Activated CD4-positive, alpha-beta T cell treated with anti-CD3 and anti-CD28 coated beads for 36 hours (primary cell): ENCODE measurements around the gene PANX2. TPM values are rescaled to one million over a fixed set of nuclear protein-coding genes. Genes with fewer than 3 reads are reported as not detected.
"Not testable (repeated sequence)": the region's sequence is repeated elsewhere in the genome, so short reads cannot be mapped to it uniquely, and the experiment has no call there.

Source experiments
- ATAC-seq: fragments of 200-7000 bp; cut with Tn5 transposase; one replicate; pipeline ENCODE4 v1.10.0; 2021; ENCODE audit warnings: mild to moderate bottlenecking, moderate library complexity
- CTCF ChIA-PET: fragments of 350-600 bp; sonication (Branson Sonifier 250); formaldehyde crosslinking; loops from one replicate; lab custom pipeline; 2021; ENCODE audit warnings: antibody characterized with exemption; lab: Charles Lee
- POLR2A ChIA-PET: fragments of 350-600 bp; sonication (Branson Sonifier 250); formaldehyde crosslinking; loops from one replicate; lab custom pipeline; 2021; ENCODE audit warnings: antibody characterized with exemption, inconsistent platforms; lab: Charles Lee
- DNase-seq: peaks from one replicate; pipeline ENCODE4 v3.0.0-alpha.2; 2020
- H3K27ac Mint-ChIP-seq: one replicate; pipeline ENCODE4 v1.8.0; 2021; ENCODE audit warnings: mixed read lengths
- H3K27me3 Mint-ChIP-seq: one replicate; pipeline ENCODE4 v1.8.0; 2021; ENCODE audit warnings: mixed read lengths
- H3K36me3 Mint-ChIP-seq: one replicate; pipeline ENCODE4 v1.8.0; 2021; ENCODE audit warnings: low read depth, mixed read lengths
- H3K4me1 Mint-ChIP-seq: one replicate; pipeline ENCODE4 v1.8.0; 2021; ENCODE audit warnings: mixed read lengths
- H3K4me3 Mint-ChIP-seq: one replicate; pipeline ENCODE4 v1.8.0; 2021; ENCODE audit warnings: mild to moderate bottlenecking, moderate library complexity, mixed read lengths
- H3K9me3 Mint-ChIP-seq: one replicate; pipeline ENCODE4 v1.8.0; 2021; ENCODE audit warnings: low read depth, mixed read lengths
- intact Hi-C, 2 experiments: fragments of 100-400 bp; cut with DNase I in 1 of 2; cut with micrococcal nuclease in 1 of 2; formaldehyde crosslinking; loops; one replicate each; pipeline versions ENCODE4 v1.14.2 to v1.15.1; 2022 to 2024; cut with DNase I, micrococcal nuclease
- total RNA-seq, 2 experiments: library from RNA; stranded (reverse); gene quantifications; one replicate each; pipeline ENCODE4 v1.2.3, GENCODE V29; 2021

PANX2 gene
- total RNA-seq, 2 experiments from 2014 or later = 2.2 to 2.7 TPM

DNA sequence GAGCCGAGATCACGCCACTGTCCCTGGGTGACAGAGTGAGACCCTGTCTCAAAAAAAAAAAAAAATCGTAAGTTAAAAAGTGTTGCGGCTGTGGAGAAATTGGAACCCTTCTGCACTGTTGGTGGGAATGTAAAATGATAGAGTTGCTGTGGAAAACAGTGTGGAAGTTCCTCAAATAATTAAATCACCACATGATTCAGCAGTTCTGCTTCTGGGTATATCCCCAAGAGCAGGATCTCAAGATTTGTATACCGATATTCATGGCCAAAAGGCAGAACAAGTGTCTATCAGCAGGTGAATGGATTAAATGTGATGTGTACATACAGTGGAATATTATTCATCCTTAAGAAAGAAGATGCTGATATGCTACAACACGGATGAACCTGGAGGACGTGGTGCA lies 34.0 kb downstream of the PANX2 start:
- no peaks in the 10 kb centered on the region for H3K9me3 Mint-ChIP-seq
- peaks cover 21% of the 10 kb centered on the region for H3K4me1 Mint-ChIP-seq
- ATAC-seq = no peak

DNA sequence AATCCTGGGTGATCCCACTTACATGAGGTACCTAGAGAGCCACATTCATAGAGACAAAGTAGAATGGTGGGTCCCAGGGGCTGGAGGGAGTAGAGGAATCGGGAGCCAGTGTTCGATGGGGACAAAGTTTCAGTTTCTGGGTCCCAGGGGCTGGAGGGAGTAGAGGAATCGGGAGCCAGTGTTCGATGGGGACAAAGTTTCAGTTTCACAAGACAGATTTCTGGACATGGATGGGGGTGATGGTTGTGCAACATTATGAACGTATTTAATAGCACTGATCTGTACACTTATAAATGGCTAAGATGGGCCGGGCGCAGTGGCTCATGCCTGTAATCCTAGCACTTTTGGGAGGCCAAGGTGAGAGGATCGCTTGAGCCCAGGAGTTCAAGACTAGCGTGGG lies 34.5 kb downstream of the PANX2 start:
- POLR2A ChIA-PET, DNase-seq, H3K27ac Mint-ChIP-seq, CTCF ChIA-PET, H3K27me3 Mint-ChIP-seq, ATAC-seq, intact Hi-C loops, H3K9me3 Mint-ChIP-seq, H3K4me3 Mint-ChIP-seq: not testable (repeated sequence)
- Mint-ChIP-seq H3K4me1 (peaks cover 21% of the 10 kb centered on the region), H3K36me3 (peaks cover 14% of the 10 kb centered on the region)

More for the DNA sequence above, 34.0 kb downstream of the PANX2 start:
- no peaks in the 10 kb centered on the region for H3K27me3 Mint-ChIP-seq
- intact Hi-C loops = no loop called here
- no peak overlapping the region for H3K4me3 Mint-ChIP-seq
- DNase-seq = no peak
- CTCF ChIA-PET = no interaction called here
- no peak overlapping the region for H3K27ac Mint-ChIP-seq
- H3K36me3 Mint-ChIP-seq = peaks cover 12% of the 10 kb centered on the region
- POLR2A ChIA-PET = interaction anchor here (0.6 kb wide), 1 partner anchor 258 kb away, joined by 3 read pairs; no protein-coding TSS in a partner anchor

DNA sequence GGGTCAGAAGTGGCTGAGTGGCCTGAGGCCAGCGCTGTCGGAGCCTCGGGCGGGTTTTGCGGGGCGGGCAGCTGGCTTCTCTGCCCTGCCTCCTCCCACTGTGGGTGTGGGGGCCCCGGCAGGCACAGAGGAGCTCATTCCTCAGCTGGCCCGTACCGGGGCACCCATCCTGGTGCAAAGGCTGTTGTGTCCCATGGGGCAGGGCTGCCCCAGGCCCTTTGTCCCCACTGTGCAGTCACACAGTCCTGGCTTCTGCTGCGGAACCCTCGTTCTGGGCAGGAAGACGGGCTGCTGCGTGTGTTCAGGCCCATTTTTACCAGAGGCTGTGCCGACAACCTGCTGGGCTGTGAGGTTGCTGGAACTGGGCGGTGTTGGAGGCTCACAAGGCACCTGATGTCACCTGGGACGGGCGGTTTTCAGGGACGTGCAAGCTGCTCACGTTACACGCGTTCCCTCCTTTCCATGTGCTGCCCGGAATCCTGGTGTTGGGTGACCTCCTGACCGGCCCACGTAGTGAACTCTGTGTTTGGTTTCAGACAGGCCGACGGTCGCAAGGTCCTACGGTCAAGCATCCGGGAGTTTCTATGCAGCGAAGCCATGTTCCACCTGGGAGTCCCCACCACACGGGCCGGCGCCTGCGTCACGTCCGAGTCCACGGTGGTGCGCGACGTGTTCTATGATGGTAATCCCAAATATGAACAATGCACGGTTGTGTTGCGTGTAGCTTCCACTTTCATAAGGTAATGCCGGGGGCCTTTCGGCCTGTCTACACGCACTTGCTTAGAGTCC lies 35.4 kb downstream of the PANX2 start:
- intact Hi-C loops = no loop called here
- ChIA-PET CTCF (no interaction called here), POLR2A (no interaction called here)
- no peak for ATAC-seq
- peaks cover 21% of the 10 kb centered on the region for H3K4me1 Mint-ChIP-seq
- H3K36me3 Mint-ChIP-seq = peaks cover 14% of the 10 kb centered on the region
- no peak overlapping the region for H3K27ac Mint-ChIP-seq
- no peak overlapping the region for H3K4me3 Mint-ChIP-seq
- H3K27me3 Mint-ChIP-seq = no peaks in the 10 kb centered on the region
- no peak for DNase-seq
- no peaks in the 10 kb centered on the region for H3K9me3 Mint-ChIP-seq

DNA sequence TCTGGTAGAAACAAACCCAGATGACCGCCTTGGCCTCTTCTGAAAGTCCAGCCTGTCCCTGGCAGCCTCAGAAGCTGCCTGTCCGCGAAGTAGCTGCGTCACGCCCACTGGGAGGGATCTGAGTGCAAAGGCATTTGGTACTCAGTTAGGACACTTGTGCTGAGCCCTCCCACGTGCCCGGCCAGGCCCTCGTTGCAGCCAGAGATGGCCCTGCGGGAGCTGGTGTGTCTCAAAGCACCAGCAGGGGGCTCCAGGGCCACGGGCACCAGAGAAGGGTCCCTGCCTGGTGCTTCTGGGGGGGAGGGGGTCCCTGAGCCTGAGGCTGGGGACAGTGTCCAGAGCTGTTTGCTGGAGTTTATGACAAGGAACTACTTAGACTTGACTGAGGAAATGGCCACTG lies 36.1 kb downstream of the PANX2 start:
- no peak overlapping the region for H3K27ac Mint-ChIP-seq
- POLR2A ChIA-PET = no interaction called here
- peaks cover 17% of the 10 kb centered on the region for H3K36me3 Mint-ChIP-seq
- no peaks in the 10 kb centered on the region for H3K9me3 Mint-ChIP-seq
- CTCF ChIA-PET = interaction anchor here (1.0 kb wide), 1 partner anchor 79 kb away, joined by 3 read pairs; no protein-coding TSS in a partner anchor
- DNase-seq = no peak
- intact Hi-C loops = no loop called here
- ATAC-seq = no peak
- H3K27me3 Mint-ChIP-seq = no peaks in the 10 kb centered on the region
- no peak overlapping the region for H3K4me3 Mint-ChIP-seq
- H3K4me1 Mint-ChIP-seq = peaks cover 21% of the 10 kb centered on the region

DNA sequence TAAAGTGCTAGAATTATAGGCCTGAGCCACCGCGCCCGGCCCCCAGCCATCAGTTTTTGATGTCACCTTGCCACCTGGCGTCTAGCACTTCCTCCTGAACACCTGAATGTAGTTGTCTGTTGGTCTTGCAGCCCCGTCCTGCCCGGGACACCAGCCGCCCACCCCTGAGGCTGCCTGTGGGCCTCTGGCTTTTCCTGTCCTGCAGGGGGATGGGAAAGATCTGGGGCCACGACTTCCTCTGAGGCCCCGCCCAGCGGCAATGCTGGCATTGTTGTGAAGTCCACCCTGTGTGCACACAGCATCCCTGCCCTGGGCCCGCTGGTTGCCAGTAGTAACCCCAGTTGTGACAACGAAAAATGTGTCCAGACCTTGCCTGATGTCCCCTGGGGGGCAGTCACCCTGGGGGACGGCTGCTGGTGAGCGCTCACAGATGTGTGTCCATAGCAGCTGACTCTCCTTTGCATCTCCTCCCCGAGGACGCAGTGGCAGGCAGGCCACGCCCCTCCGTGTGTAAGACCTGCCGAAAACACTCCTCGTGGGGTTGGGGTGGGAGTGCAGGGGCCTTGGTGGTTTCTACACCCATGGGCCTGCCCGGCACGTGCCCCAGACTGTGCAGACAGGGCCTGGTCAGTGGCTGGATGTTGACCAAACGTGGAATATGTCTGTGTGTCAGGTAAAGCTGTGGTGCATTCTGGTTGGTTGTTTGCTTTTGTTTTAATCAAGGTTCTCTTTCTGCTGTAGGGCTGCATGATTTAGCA lies 37.0 kb downstream of the PANX2 start:
- ChIA-PET POLR2A (no interaction called here), CTCF (interaction anchor here (1.0 kb wide), 1 partner anchor 80 kb away, joined by 3 read pairs; no protein-coding TSS in a partner anchor)
- no peak overlapping the region for H3K27ac Mint-ChIP-seq
- intact Hi-C loops = no loop called here
- H3K27me3 Mint-ChIP-seq = no peaks in the 10 kb centered on the region
- H3K4me3 Mint-ChIP-seq = no peak overlapping the region
- DNase-seq (no peak), ATAC-seq (no peak)
- H3K36me3 Mint-ChIP-seq = peaks cover 21% of the 10 kb centered on the region
- peaks cover 16% of the 10 kb centered on the region for H3K4me1 Mint-ChIP-seq
- H3K9me3 Mint-ChIP-seq = no peaks in the 10 kb centered on the region

DNA sequence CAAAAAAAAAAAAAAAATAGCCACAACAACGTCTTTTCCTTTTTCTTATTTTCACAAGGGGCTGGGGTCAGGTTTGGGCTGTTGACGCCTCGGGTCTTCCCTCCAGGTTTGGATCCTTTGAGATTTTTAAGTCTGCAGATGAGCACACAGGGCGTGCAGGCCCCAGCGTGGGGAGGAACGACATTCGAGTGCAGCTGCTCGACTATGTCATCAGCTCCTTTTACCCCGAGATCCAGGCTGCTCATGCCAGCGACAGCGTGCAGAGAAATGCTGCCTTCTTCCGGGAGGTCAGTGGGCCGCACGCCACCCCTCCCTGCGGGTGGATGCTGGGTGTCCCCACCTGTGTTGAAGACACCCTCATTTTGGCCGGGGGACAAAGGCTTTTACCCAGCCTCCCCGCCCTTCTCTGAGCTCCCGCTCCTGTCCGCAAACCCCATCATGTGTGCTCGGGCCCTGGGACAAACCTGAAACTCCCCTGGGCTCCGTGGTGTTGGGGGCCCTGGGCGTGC lies 38.0 kb downstream of the PANX2 start:
- intact Hi-C loops = no loop called here
- no peaks in the 10 kb centered on the region for H3K27me3 Mint-ChIP-seq
- CTCF ChIA-PET = interaction anchor here (0.5 to 1.5 kb wide), 5 partner anchors 20 to 617 kb away, joined by 3 to 7 read pairs (median 3); no protein-coding TSS in a partner anchor
- no peak overlapping the region for H3K27ac Mint-ChIP-seq
- peaks cover 17% of the 10 kb centered on the region for H3K36me3 Mint-ChIP-seq
- peaks cover 10% of the 10 kb centered on the region for H3K4me1 Mint-ChIP-seq
- ATAC-seq = no peak
- H3K9me3 Mint-ChIP-seq = no peaks in the 10 kb centered on the region
- DNase-seq = no peak
- no peak overlapping the region for H3K4me3 Mint-ChIP-seq
- POLR2A ChIA-PET = interaction anchor here (0.6 kb wide), 1 partner anchor 43 kb away, joined by 3 read pairs; the partner anchor contains the start of gene HDAC10

DNA sequence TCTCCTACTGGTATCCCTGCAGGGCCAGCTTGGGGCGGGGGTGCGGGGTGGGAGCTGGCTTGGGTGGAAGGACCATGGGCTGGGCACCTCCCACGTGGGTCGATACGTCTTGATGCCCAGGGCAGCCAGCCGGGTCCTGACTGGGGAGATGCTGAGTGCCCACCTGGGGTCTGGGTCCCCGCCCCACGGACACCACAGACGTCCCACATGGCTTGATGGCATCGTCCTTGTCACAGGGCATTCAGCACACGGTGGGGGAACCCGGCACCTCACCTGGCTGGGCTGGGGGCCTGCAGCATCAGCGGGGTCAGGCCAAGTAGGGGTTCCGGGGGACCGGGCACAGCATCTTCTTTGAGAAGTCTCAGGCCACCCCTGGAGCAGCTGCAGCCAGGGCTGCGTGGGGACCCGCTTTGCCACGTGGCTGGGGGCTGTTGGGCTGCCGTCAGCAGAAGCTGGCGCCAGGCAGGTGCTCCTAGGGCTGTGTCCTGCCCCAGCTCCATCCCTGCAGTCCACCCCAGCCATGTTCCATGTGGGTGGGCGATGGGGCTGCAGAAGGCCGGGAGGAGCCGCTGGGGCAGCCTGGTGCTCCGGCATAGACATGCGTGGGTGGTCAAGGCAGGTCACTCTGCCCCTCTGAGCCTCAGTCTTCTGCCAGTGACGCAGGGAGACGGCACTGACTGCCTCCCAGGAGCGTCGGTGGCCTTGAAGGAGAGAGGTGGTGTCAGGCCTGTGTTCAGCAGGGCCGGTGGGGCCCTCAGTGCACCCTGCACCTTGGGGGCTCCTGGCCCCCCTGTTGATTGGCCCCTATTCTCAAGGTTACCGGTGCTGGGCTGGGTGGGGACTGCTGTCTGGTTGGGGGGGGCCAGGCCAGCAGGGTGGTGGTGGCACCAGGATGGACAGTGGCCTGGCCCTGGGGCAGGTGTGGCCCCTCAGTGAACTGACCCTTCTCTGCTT lies 38.7 kb downstream of the PANX2 start:
- CTCF ChIA-PET = interaction anchor here (0.5 to 1.5 kb wide), 5 partner anchors 19 to 618 kb away, joined by 3 to 7 read pairs (median 3); no protein-coding TSS in a partner anchor
- H3K27ac Mint-ChIP-seq = no peak overlapping the region

DNA sequence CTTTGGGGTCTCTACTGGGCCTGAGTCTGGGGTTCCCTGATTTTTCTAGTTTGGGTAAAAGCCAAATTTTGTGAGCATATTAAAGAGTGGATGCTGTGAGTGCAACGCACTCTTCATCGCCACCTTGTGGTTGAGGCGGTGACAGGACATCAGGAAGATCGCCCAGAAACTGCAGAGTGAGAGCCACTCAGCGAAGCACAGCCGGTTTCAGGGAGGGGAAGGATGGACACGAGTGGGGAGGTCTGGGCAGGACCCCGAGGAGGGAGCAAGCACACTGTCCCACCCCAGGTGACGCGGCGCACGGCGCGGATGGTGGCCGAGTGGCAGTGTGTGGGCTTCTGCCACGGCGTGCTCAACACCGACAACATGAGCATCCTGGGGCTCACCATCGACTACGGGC lies 39.4 kb downstream of the PANX2 start:
- DNase-seq (peak; percentile 85), ATAC-seq (peak; percentile 86)
- no peaks in the 10 kb centered on the region for H3K27me3 Mint-ChIP-seq
- H3K4me3 Mint-ChIP-seq = no peak overlapping the region
- H3K36me3 Mint-ChIP-seq = peaks cover 18% of the 10 kb centered on the region
- H3K4me1 Mint-ChIP-seq = peaks cover 5% of the 10 kb centered on the region
- no peaks in the 10 kb centered on the region for H3K9me3 Mint-ChIP-seq
- intact Hi-C loops = loop anchor here (1.0 to 2.0 kb wide), 3 partner anchors 61 to 443 kb away; no protein-coding TSS in a partner anchor
- ChIA-PET CTCF (no interaction called here), POLR2A (no interaction called here)
- H3K27ac Mint-ChIP-seq = no peak overlapping the region

More for the DNA sequence above, 38.7 kb downstream of the PANX2 start:
- Mint-ChIP-seq H3K36me3 (peaks cover 15% of the 10 kb centered on the region), H3K4me1 (peaks cover 7% of the 10 kb centered on the region), H3K27me3 (no peaks in the 10 kb centered on the region), H3K4me3 (no peak overlapping the region), H3K9me3 (no peaks in the 10 kb centered on the region)
- POLR2A ChIA-PET = no interaction called here
- peak; percentile 20 for ATAC-seq
- intact Hi-C loops = loop anchor here in 1 of 2 experiments (1.0 kb wide), 1 partner anchor 60 kb away; no protein-coding TSS in a partner anchor
- no peak for DNase-seq

DNA sequence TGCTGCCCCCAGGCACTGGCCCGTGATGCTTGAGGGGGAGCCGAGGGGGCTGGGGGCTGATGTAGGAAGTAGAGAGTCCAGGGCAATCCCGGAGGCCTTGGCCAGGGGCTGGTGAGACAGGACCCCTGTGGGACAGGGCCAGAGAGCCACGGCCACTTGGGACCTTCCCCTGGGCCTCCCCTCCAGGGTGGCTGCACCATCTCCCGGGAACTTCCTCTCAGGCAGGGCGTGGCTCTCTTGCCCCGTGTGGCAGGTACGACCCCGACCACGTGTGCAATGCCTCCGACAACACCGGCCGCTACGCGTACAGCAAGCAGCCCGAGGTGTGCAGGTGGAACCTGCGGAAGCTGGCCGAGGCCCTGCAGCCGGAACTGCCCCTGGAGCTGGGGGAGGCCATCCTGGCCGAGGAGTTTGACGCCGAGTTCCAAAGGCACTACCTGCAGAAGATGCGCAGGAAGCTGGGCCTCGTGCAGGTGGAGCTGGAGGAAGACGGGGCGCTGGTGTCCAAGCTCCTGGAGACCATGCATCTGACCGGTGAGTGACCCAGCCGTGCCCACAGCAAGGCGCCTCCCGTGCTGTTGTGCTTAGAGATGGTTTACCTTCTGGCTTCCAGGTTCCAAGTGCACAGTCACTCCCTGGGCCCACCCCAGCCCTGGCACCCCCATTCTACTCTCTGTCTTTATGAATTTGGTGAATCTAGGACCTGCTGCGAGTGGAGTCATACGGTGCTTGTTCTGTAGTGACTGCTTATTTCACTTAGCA lies 40.0 kb downstream of the PANX2 start:
- intact Hi-C loops = loop anchor here in 1 of 2 experiments (1.0 to 2.0 kb wide), 3 partner anchors 61 to 444 kb away; no protein-coding TSS in a partner anchor
- DNase-seq (no peak), ATAC-seq (no peak)
- Mint-ChIP-seq H3K27ac (no peak overlapping the region), H3K4me1 (peaks cover 4% of the 10 kb centered on the region), H3K36me3 (peaks cover 22% of the 10 kb centered on the region), H3K4me3 (no peak overlapping the region), H3K27me3 (no peaks in the 10 kb centered on the region), H3K9me3 (no peaks in the 10 kb centered on the region)
- CTCF ChIA-PET = interaction anchor here (1.1 to 1.6 kb wide), 3 partner anchors 30 to 62 kb away, joined by 3 to 13 read pairs (median 3); no protein-coding TSS in a partner anchor
- POLR2A ChIA-PET = no interaction called here

DNA sequence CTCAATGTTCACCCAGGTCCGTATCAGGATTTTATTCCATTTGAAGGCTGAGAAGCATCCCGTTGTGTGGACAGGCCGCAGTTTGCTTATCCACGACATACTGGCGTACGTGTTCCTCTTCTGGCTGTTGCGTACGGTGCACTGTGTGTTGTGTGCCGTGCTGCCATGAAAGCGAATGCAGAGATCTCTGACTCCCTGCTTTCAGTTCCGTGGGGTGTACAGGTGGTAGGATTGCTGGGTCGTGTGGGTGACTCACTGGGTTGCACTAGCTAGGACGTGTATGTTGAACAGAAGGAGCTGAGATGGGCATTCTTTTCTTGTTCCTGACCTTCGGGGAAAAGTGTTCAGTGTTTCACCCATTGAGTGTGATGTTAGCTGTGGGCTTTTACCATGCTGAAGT lies 40.6 kb downstream of the PANX2 start:
- Mint-ChIP-seq H3K9me3 (no peaks in the 10 kb centered on the region), H3K4me1 (peaks cover 4% of the 10 kb centered on the region), H3K4me3 (no peak overlapping the region), H3K27ac (no peak overlapping the region), H3K36me3 (peaks cover 24% of the 10 kb centered on the region), H3K27me3 (no peaks in the 10 kb centered on the region)
- CTCF ChIA-PET = interaction anchor here (1.1 to 1.6 kb wide), 3 partner anchors 29 to 63 kb away, joined by 3 to 13 read pairs (median 3); no protein-coding TSS in a partner anchor
- POLR2A ChIA-PET = no interaction called here
- intact Hi-C loops = loop anchor here in 1 of 2 experiments (2.0 kb wide), 1 partner anchor 444 kb away; no protein-coding TSS in a partner anchor
- DNase-seq = no peak
- no peak for ATAC-seq
